Endothelial cell of umbilical vein (primary cell): ENCODE measurements around the gene ABTB2. TPM values are rescaled to one million over a fixed set of nuclear protein-coding genes. Genes with fewer than 3 reads are reported as not detected.

Experiments used
- BruUV-seq: library from RNA; stranded (reverse); fragments of 400-500 nt; replicated peaks from 2 replicates; lab custom pipeline; 2021; lab: Mats Ljungman, UMichigan
- CTCF ChIA-PET: fragments of 300-600, 350-600 bp; sonication (Branson Sonifier 250); formaldehyde crosslinking; loops from one replicate; lab custom pipeline; 2021; ENCODE audit warnings: antibody characterized with exemption, inconsistent platforms; lab: Charles Lee
- POLR2A ChIA-PET: fragments of 300-600, 350-600 bp; sonication (Branson Sonifier 250); formaldehyde crosslinking; loops from one replicate; lab custom pipeline; 2021; ENCODE audit warnings: antibody characterized with exemption, inconsistent platforms; lab: Charles Lee
- DNase-seq: peaks from one replicate; pipeline ENCODE4 v3.0.0-alpha.2; 2011; ENCODE audit warnings: low read depth, low spot score
- FAIRE-seq: peaks from 2 replicates; lab custom pipeline; 2011; peaks lifted over from hg19 to GRCh38; lab: Jason Lieb, UNC
- H2AFZ ChIP-seq: 2 replicates; pipeline ENCODE4 v1.6.0; 2012; ENCODE audit warnings: low read depth, low read length, control low read depth, inconsistent platforms
- H3K27ac ChIP-seq: 2 replicates; pipeline ENCODE4 v1.5.1; 2011; ENCODE audit warnings: low read depth, mild to moderate bottlenecking, control low read depth, low read length, moderate library complexity; ENCODE audit not compliant: insufficient read depth
- H3K27me3 ChIP-seq, 2 experiments: 2 replicates each; pipeline versions ENCODE4 v1.6.0 to v1.6.1; 2011; ENCODE audit warnings: low read length in 2 of 2, mixed read lengths in 1 of 2; ENCODE audit not compliant: control insufficient read depth in 2 of 2, insufficient read depth in 2 of 2
- H3K36me3 ChIP-seq, 2 experiments: 2 replicates in 1 of 2; 3 replicates in 1 of 2; pipeline ENCODE4 v1.5.1; 2011; ENCODE audit warnings: low read length in 2 of 2, mild to moderate bottlenecking in 1 of 2, moderate library complexity in 1 of 2; ENCODE audit not compliant: control insufficient read depth in 2 of 2, insufficient read depth in 2 of 2; ENCODE audit errors: extremely low read depth in 1 of 2
- H3K4me1 ChIP-seq: 3 replicates; pipeline ENCODE4 v1.5.1; 2011; ENCODE audit warnings: mild to moderate bottlenecking, low read length; ENCODE audit not compliant: control insufficient read depth, insufficient read depth; ENCODE audit errors: extremely low read depth
- H3K4me2 ChIP-seq: 2 replicates; pipeline ENCODE4 v1.6.1; 2011; ENCODE audit warnings: low read length, control low read depth, mixed read lengths; ENCODE audit not compliant: insufficient read depth
- H3K4me3 ChIP-seq, 3 experiments: fragments of 200-600 bp in 1 of 3; sonication (generic), shearing (Covaris generic) in 1 of 3; replicated peaks in 1 of 3; 2 replicates each; pipeline ENCODE4 v1.5.1; 2011 to 2016; ENCODE audit warnings: control low read depth in 3 of 3, low read length in 3 of 3, mild to moderate bottlenecking in 2 of 3, inconsistent platforms in 1 of 3, low read depth in 1 of 3, moderate library complexity in 1 of 3; ENCODE audit not compliant: insufficient read depth in 1 of 3
- H3K79me2 ChIP-seq: 2 replicates; pipeline ENCODE4 v1.6.0; 2012; ENCODE audit warnings: low read length, inconsistent platforms; ENCODE audit not compliant: control insufficient read depth, insufficient read depth
- H3K9ac ChIP-seq: replicated peaks from 2 replicates; pipeline ENCODE3; 2011; ENCODE audit warnings: low read length, control low read depth; ENCODE audit not compliant: insufficient read depth; ENCODE audit errors: extremely low read depth
- H3K9me1 ChIP-seq: replicated peaks from 3 replicates; pipeline ENCODE4 v1.6.0; 2011; ENCODE audit warnings: mild to moderate bottlenecking, low read length; ENCODE audit not compliant: control insufficient read depth, insufficient read depth; ENCODE audit errors: extremely low read depth
- H3K9me3 ChIP-seq: replicated peaks from 2 replicates; pipeline ENCODE4 v1.5.1; 2012; ENCODE audit warnings: low read length, inconsistent platforms; ENCODE audit not compliant: control insufficient read depth, insufficient read depth
- H4K20me1 ChIP-seq: replicated peaks from 2 replicates; pipeline ENCODE3; 2011; ENCODE audit warnings: mild to moderate bottlenecking, low read length; ENCODE audit not compliant: control insufficient read depth, insufficient read depth; ENCODE audit errors: extremely low read depth
- EZH2 ChIP-seq: IDR thresholded peaks from 2 replicates; pipeline ENCODE4 v1.6.1; 2012; ENCODE audit warnings: borderline replicate concordance, low read depth, mild to moderate bottlenecking, moderate library complexity, low read length, inconsistent platforms; ENCODE audit not compliant: severe bottlenecking
- FOS ChIP-seq: IDR thresholded peaks from 2 replicates; pipeline ENCODE4 v1.6.1; 2011; ENCODE audit warnings: mild to moderate bottlenecking, low read length, moderate library complexity, borderline replicate concordance; ENCODE audit not compliant: insufficient read depth
- GATA2 ChIP-seq: IDR thresholded peaks from 2 replicates; pipeline ENCODE4 v1.7.0; 2011; ENCODE audit warnings: low read depth, mild to moderate bottlenecking, moderate library complexity, mixed read lengths, low read length; ENCODE audit not compliant: insufficient read length, insufficient read depth
- JUN ChIP-seq: IDR thresholded peaks from 2 replicates; pipeline ENCODE4 v1.6.1; 2011; ENCODE audit warnings: borderline replicate concordance, low read depth; ENCODE audit not compliant: insufficient read length, insufficient read depth
- MYC ChIP-seq: IDR thresholded peaks from one replicate; pipeline ENCODE4 v1.6.1; 2011; ENCODE audit warnings: mild to moderate bottlenecking, low read depth, low read length
- POLR2A ChIP-seq: IDR thresholded peaks from 2 replicates; pipeline ENCODE4 v1.6.1; 2012; ENCODE audit warnings: low read depth, mild to moderate bottlenecking, control low read depth, low read length
- POLR2AphosphoS5 ChIP-seq: IDR thresholded peaks from 2 replicates; pipeline ENCODE4 v1.6.1; 2012; ENCODE audit warnings: low read depth, mild to moderate bottlenecking, control low read depth, low read length, moderate library complexity; ENCODE audit not compliant: insufficient read depth
- dilution Hi-C: fragments of 300-500 bp; cut with MboI; formaldehyde crosslinking; loops from one replicate; pipeline ENCODE4 v1.15.0; 2019; ENCODE audit warnings: low sequenced_read_pairs; ENCODE audit not compliant: extremely low pct_ligation_motif_present
- intact Hi-C: fragments of 100-400 bp; cut with micrococcal nuclease; formaldehyde crosslinking; loops from one replicate; pipeline ENCODE4 v1.10.0; 2022
- polyA plus RNA-seq, 4 experiments: library from polyadenylated mRNA; depleted of rRNA in 3 of 4; stranded (reverse) in 3 of 4; unstranded in 1 of 4; fragments of >200 nt; gene quantifications; 2 replicates each; pipeline versions ENCODE4 v1.2.1 to v1.2.3, GENCODE V29; 2011 to 2012; ENCODE audit warnings: missing spikeins in 1 of 4
- total RNA-seq: library from RNA; stranded (reverse); gene quantifications from 2 replicates; pipeline ENCODE4 v1.2.3, GENCODE V29; 2021
- TF ChIP-seq, protein P1 (sequence below), 2 donors: IDR thresholded peaks; 1 replicate in 1 of 2; 2 replicates in 1 of 2; pipeline ENCODE4 v1.5.1; 2011; ENCODE audit warnings: low read length in 2 of 2, mild to moderate bottlenecking in 2 of 2, moderate library complexity in 2 of 2, control low read depth in 1 of 2, inconsistent platforms in 1 of 2, low read depth in 1 of 2; ENCODE audit not compliant: insufficient read depth in 1 of 2; ENCODE audit errors: extremely low read depth in 1 of 2
- TF ChIP-seq, protein P2 (sequence below): IDR thresholded peaks from 2 replicates; pipeline ENCODE4 v1.6.1; 2011; ENCODE audit not compliant: insufficient read depth, insufficient read length

Gene ABTB2
- total and polyA plus RNA-seq, 2 donors (not counting 3 experiments of a cell fraction or from before 2014, with no cell fraction given): 0.11 to 0.14 TPM

DNA sequence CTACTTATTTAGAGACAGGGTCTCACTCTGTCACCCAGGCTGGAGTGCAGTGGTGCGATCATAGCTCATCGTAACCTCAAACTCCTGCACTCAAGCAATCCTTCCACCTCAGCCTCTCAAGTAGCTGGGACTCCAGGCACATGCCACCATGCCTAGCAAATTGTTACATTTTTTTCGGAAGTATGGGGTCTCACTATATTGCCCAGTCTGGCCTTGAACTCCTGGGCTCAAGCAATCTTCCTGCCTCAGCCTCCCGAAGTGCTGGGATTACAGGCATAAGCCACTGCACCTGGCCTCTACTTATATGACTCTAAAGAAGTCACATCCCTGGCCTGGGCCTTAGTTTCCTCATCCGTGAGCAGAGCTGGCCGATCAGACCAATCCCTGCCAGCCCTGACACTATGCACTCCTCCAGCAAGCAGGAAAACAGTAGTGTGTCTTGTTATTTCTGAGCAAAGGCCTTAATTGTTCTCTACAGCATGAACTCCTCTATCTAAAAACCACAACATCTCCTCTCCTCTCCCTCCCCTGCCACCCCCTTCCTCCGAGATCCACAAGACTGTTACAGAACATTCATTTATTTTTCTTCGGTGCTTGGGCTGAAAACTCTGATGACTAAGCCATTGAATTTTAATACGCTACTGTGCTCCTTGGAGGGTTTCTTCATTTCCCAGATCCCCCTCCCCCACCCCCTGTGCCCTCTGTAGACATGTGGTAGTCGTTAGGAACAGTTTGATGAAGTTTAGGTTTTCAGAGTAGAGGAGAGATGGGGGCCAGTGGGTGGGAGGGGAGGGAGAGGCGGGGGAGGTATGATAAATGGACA lies 91.5 kb downstream of the ABTB2 start:
- Histone ChIP-seq H3K4me3 (no peak overlapping the region), H3K9me1 (no peaks in the 10 kb centered on the region), H3K36me3 (no peaks in the 10 kb centered on the region), H3K9me3 (no peaks in the 10 kb centered on the region), H3K27me3 (peaks cover 0 to 7% of the 10 kb centered on the region in 2 experiments), H4K20me1 (no peaks in the 10 kb centered on the region), H2AFZ (no peak overlapping the region), H3K4me1 (no peaks in the 10 kb centered on the region), H3K27ac (no peak overlapping the region), H3K4me2 (no peak overlapping the region), H3K9ac (no peak overlapping the region), H3K79me2 (no peaks in the 10 kb centered on the region)
- BruUV-seq: no TSS peak
- DNase-seq (no peak), FAIRE-seq (no peak)
- dilution Hi-C loops (no loop called here), intact Hi-C loops (no loop called here)
- TF ChIP-seq, protein P1, sequence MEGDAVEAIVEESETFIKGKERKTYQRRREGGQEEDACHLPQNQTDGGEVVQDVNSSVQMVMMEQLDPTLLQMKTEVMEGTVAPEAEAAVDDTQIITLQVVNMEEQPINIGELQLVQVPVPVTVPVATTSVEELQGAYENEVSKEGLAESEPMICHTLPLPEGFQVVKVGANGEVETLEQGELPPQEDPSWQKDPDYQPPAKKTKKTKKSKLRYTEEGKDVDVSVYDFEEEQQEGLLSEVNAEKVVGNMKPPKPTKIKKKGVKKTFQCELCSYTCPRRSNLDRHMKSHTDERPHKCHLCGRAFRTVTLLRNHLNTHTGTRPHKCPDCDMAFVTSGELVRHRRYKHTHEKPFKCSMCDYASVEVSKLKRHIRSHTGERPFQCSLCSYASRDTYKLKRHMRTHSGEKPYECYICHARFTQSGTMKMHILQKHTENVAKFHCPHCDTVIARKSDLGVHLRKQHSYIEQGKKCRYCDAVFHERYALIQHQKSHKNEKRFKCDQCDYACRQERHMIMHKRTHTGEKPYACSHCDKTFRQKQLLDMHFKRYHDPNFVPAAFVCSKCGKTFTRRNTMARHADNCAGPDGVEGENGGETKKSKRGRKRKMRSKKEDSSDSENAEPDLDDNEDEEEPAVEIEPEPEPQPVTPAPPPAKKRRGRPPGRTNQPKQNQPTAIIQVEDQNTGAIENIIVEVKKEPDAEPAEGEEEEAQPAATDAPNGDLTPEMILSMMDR (IDR thresholded peaks at IDR 0.05; ENCODE audit: extremely low read depth in 1 of 2, insufficient read depth in 1 of 2, low read depth in 1 of 2, low read length in 2 of 2): no peak
- TF ChIP-seq, protein P2, sequence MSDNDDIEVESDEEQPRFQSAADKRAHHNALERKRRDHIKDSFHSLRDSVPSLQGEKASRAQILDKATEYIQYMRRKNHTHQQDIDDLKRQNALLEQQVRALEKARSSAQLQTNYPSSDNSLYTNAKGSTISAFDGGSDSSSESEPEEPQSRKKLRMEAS: no peak
- no peak for TF ChIP-seq GATA2
- TF ChIP-seq POLR2AphosphoS5: no peak
- no peak for TF ChIP-seq POLR2A
- no peak for TF ChIP-seq MYC
- no peak for TF ChIP-seq JUN
- TF ChIP-seq EZH2: no peak
- no peak for TF ChIP-seq FOS
- POLR2A ChIA-PET: no interaction called here
- CTCF ChIA-PET: no interaction called here
